ENCODE results near the gene MSL1.

- no peak for TF ChIP-seq CTCF (conservative IDR thresholded peaks at IDR 0.05)
- TF ChIP-seq ZFX (IDR thresholded peaks at IDR 0.05) = no peak
Observed at GRCh38 chr17:40097087-40097486, 24.7 kb upstream of the MSL1 start.
